Renal pelvis (tissue), 4 donors: ENCODE measurements around the gene HBQ1. TPM values are rescaled to one million over a fixed set of nuclear protein-coding genes. Genes with fewer than 3 reads are reported as not detected.
"Not testable (repeated sequence)": the region's sequence is repeated elsewhere in the genome, so short reads cannot be mapped to it uniquely, and the experiment has no call there.

ENCODE experiments used
- DNase-seq: peaks from one replicate; pipeline ENCODE4 v3.0.0-alpha.2; 2013
- polyA plus RNA-seq, 3 donors: library from polyadenylated mRNA; unstranded; fragments of 120-200 nt; gene quantifications; one replicate each; pipeline ENCODE4 v1.2.1, GENCODE V29; 2013; ENCODE audit not compliant: insufficient read length in 3 of 3

The HBQ1 gene
- polyA plus RNA-seq, 3 donors, result 0.73 to 1.2 (median 0.75) TPM

GRCh38 chr16:175011-175949 is 5.0 kb upstream of the HBQ1 start:
- no peak for DNase-seq

- not testable (repeated sequence) for DNase-seq
Observed at GRCh38 chr16:176006-176405, 4.3 kb upstream of the HBQ1 start.

GRCh38 chr16:176477-177382 is 3.5 kb upstream of the HBQ1 start, which contains the start of gene HBA1:
TSS of gene HBA1 (plus strand) at chr16:176680. CDS start at chr16:176717, 37 bp downstream.
- not testable (repeated sequence) for DNase-seq

- no peak for DNase-seq
Observed at GRCh38 chr16:177394-177822, 2.9 kb upstream of the HBQ1 start.

- DNase-seq, result no peak
Observed at GRCh38 chr16:177981-178667, 2.1 kb upstream of the HBQ1 start.

- DNase-seq, result no peak
Observed at GRCh38 chr16:178668-179015, 1.6 kb upstream of the HBQ1 start.

GRCh38 chr16:179211-180092 is 807 bp upstream of the HBQ1 start:
- DNase-seq, result no peak

GRCh38 chr16:180681-181564 is 664 bp downstream of the HBQ1 start:
- DNase-seq, result no peak

- DNase-seq, result peak; percentile 52
Observed at GRCh38 chr16:181565-182021, 1.3 kb downstream of the HBQ1 start.

GRCh38 chr16:183005-183404 is 2.7 kb downstream of the HBQ1 start:
- DNase-seq, result no peak

- DNase-seq, result no peak
Observed at GRCh38 chr16:185213-185612, 5.0 kb downstream of the HBQ1 start.

GRCh38 chr16:185691-186090 is 5.4 kb downstream of the HBQ1 start:
- no peak for DNase-seq

GRCh38 chr16:187330-187729 is 7.1 kb downstream of the HBQ1 start:
- DNase-seq, result no peak

GRCh38 chr16:188674-189073 is 8.4 kb downstream of the HBQ1 start:
- no peak for DNase-seq

- no peak for DNase-seq
Observed at GRCh38 chr16:189604-190186, 9.4 kb downstream of the HBQ1 start.

GRCh38 chr16:191831-192230 is 11.6 kb downstream of the HBQ1 start:
- DNase-seq, result no peak

GRCh38 chr16:192686-193085 is 12.4 kb downstream of the HBQ1 start:
- DNase-seq, result no peak

GRCh38 chr16:193441-193840 is 13.2 kb downstream of the HBQ1 start:
- no peak for DNase-seq

- DNase-seq, result no peak
Observed at GRCh38 chr16:194516-194915, 14.3 kb downstream of the HBQ1 start.
